K562 (cell line): Measurements from ENCODE around the gene VPS16. TPM values are rescaled to one million over a fixed set of nuclear protein-coding genes. Genes with fewer than 3 reads are reported as not detected.

Experiments
- CREB1 ChIP-seq, 2 experiments: sonication (generic) in 1 of 2; formaldehyde crosslinking in 1 of 2; IDR thresholded peaks; 2 replicates each; pipeline versions ENCODE4 v1.6.1 to v1.8.0; 2012 to 2022; ENCODE audit warnings: inconsistent platforms in 1 of 2, mild to moderate bottlenecking in 1 of 2, missing genetic modification reagents in 1 of 2, moderate library complexity in 1 of 2
- GTF2F1 ChIP-seq: IDR thresholded peaks from 2 replicates; pipeline ENCODE4 v1.6.1; 2011; ENCODE audit warnings: low read depth, low read length, improper control_type of control experiment
- MAZ ChIP-seq, 2 experiments: fragments of 450-650 bp in 1 of 2; sonication (generic) in 1 of 2; formaldehyde crosslinking; IDR thresholded peaks in 1 of 2; conservative IDR thresholded peaks in 1 of 2; 2 replicates each; pipeline versions ENCODE4 v1.4.0 to v1.5.0; 2020; ENCODE audit warnings: mild to moderate bottlenecking in 1 of 2, missing genetic modification reagents in 1 of 2
- MEIS2 ChIP-seq: fragments of 450-650 bp; IDR thresholded peaks from 2 replicates; pipeline ENCODE4 v1.6.1; 2014; ENCODE audit warnings: mild to moderate bottlenecking; ENCODE audit not compliant: partially characterized antibody
- MTA3 ChIP-seq: fragments of 450-650 bp; formaldehyde crosslinking; IDR thresholded peaks from 2 replicates; pipeline ENCODE4 v1.6.1; 2017; ENCODE audit warnings: mild to moderate bottlenecking, borderline replicate concordance
- POLR3A ChIP-seq: IDR thresholded peaks from 2 replicates; pipeline ENCODE4 v1.6.1; 2011; ENCODE audit warnings: borderline replicate concordance, mild to moderate bottlenecking, moderate library complexity; ENCODE audit not compliant: insufficient read length, insufficient read depth; ENCODE audit errors: extremely low read depth
- RBM34 ChIP-seq: fragments of 200-400 bp; formaldehyde crosslinking; IDR thresholded peaks from 2 replicates; pipeline ENCODE4 v1.6.1; 2018; ENCODE audit warnings: low read length, borderline replicate concordance; ENCODE audit not compliant: insufficient read depth
- YY1 ChIP-seq, 3 experiments: IDR thresholded peaks; 2 replicates each; pipeline ENCODE4 v1.6.1; 2011; ENCODE audit warnings: low read length in 2 of 3, mild to moderate bottlenecking in 2 of 3, moderate library complexity in 2 of 3, borderline replicate concordance in 1 of 3, control low read depth in 1 of 3, low read depth in 1 of 3; ENCODE audit not compliant: insufficient read depth in 3 of 3, insufficient replicate concordance in 2 of 3, control insufficient read depth in 1 of 3, insufficient read length in 1 of 3; ENCODE audit errors: extremely low read depth in 1 of 3
- ZBTB40 ChIP-seq, 2 experiments: fragments of 450-650 bp in 1 of 2; sonication (generic) in 1 of 2; formaldehyde crosslinking in 1 of 2; IDR thresholded peaks; 2 replicates each; pipeline versions ENCODE4 v1.7.1 to v1.9.0; 2016 to 2022; ENCODE audit warnings: inconsistent platforms in 1 of 2, mild to moderate bottlenecking in 1 of 2, missing genetic modification reagents in 1 of 2
- ZNF282 ChIP-seq: sonication (generic); formaldehyde crosslinking; IDR thresholded peaks from 2 replicates; pipeline ENCODE4 v1.8.1; 2023; ENCODE audit warnings: missing genetic modification reagents
- polyA plus RNA-seq, 8 experiments: library from polyadenylated mRNA; depleted of rRNA in 4 of 8; stranded (reverse) in 5 of 8; unstranded in 3 of 8; fragments of >200 nt; fragmentation: Nextera tagmentation in 2 of 8; fragmentation: Illumina TruSeq in 1 of 8; extraction: Ambion mirVana in 2 of 8; extraction: Trizol in 1 of 8; gene quantifications; 2 replicates each; pipeline versions ENCODE4 v1.2.1 to v1.2.3, GENCODE V29; 2011 to 2014; ENCODE audit warnings: inconsistent platforms in 1 of 8, missing spikeins in 1 of 8
- total RNA-seq, 7 experiments: library from RNA; depleted of rRNA in 6 of 7; stranded (reverse); fragments of >200 nt in 6 of 7; fragmentation: Illumina TruSeq in 2 of 7; extraction: Trizol in 2 of 7; gene quantifications; 2 replicates each; pipeline versions ENCODE4 v1.2.1 to v1.2.3, GENCODE V29; 2011 to 2021; ENCODE audit warnings: low replicate concordance in 1 of 7
- TF ChIP-seq, protein P1 (sequence below): sonication (generic); formaldehyde crosslinking; IDR thresholded peaks from 2 replicates; pipeline ENCODE4 v1.8.0; 2022; ENCODE audit warnings: missing genetic modification reagents, mild to moderate bottlenecking, moderate library complexity, borderline replicate concordance
- TF ChIP-seq, protein P2 (sequence below): fragments of 450-650 bp; formaldehyde crosslinking; IDR thresholded peaks from 2 replicates; pipeline ENCODE4 v1.4.0; 2020; ENCODE audit warnings: mild to moderate bottlenecking, moderate library complexity

VPS16 gene
- total and polyA plus RNA-seq, 9 of the 15 experiments (the other 6 are each of a cell fraction or from before 2014, with no cell fraction given), result 6.8 to 24.7 (median 14.0) TPM

DNA sequence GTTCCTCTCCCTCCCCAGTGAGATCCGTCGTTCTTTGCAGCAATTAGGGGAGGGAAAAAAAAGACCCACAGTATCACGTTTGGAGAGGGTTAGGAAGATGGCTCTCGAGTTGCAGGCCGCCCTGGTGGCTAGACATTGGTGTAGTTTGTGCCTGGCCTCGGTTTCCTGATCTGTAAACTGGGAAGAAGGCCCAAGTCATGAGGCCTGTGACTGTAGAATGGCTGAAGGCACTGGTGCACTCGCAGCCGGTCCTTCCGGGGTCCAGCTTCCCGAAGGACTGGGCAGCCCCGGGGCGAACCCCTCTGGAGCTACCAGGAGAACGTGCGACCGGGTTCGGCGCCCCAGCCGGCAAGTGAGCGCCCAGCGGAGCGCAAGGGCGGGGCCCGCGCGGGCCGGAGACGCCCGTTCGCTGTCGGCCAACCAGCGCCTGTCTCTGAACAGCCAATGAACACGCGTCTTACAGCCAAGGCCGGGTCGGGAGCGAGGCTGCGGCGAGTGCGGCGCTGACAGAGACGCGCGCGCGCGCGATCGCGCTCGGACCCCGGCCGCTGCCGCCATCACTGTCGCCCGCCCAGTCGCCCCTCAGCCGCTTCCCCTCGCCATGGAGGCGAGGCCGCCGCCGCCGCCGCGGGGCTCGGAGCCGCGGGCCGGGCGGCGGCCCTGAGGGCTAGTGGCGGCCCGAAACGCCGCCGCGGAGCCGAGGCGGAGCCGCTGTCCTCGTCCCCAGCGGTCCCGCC is 32.6 kb downstream of the VPS16 start, which contains the start of gene PTPRA (continued):
- TF ChIP-seq, protein P1, sequence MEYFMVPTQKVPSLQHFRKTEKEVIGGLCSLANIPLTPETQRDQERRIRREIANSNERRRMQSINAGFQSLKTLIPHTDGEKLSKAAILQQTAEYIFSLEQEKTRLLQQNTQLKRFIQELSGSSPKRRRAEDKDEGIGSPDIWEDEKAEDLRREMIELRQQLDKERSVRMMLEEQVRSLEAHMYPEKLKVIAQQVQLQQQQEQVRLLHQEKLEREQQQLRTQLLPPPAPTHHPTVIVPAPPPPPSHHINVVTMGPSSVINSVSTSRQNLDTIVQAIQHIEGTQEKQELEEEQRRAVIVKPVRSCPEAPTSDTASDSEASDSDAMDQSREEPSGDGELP, result 0 out of 2 replicates have a peak, but pooled peaks have one; percentile 64
- no peak for TF ChIP-seq POLR3A
- TF ChIP-seq CREB1 (IDR thresholded peaks at IDR 0.05), result peak; percentile 29; the same call in 1 of the 2 replicates
- TF ChIP-seq CREB1 (CRISPR knock-in tag; IDR thresholded peaks at IDR 0.05), result peak; percentile 32; the same call in 1 of the 2 replicates
- TF ChIP-seq ZBTB40 (IDR thresholded peaks at IDR 0.05), result peak; percentile 36; the same call in 1 of the 2 replicates
- no peak for TF ChIP-seq ZBTB40 (CRISPR knock-in tag; IDR thresholded peaks at IDR 0.05)
- TF ChIP-seq ZNF282 (CRISPR knock-in tag), result peak; percentile 83
- TF ChIP-seq MTA3, result no peak
- TF ChIP-seq, protein P2, sequence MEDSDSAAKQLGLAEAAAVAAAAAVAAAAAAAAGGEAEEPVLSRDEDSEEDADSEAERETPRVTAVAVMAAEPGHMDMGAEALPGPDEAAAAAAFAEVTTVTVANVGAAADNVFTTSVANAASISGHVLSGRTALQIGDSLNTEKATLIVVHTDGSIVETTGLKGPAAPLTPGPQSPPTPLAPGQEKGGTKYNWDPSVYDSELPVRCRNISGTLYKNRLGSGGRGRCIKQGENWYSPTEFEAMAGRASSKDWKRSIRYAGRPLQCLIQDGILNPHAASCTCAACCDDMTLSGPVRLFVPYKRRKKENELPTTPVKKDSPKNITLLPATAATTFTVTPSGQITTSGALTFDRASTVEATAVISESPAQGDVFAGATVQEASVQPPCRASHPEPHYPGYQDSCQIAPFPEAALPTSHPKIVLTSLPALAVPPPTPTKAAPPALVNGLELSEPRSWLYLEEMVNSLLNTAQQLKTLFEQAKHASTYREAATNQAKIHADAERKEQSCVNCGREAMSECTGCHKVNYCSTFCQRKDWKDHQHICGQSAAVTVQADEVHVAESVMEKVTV (CRISPR knock-in tag), result no peak
- no peak for TF ChIP-seq RBM34
- peak; percentile 47; the same call in 1 of the 2 replicates for TF ChIP-seq GTF2F1
- peak in 2 of 3 experiments; percentile 83 for TF ChIP-seq YY1 (IDR thresholded peaks at IDR 0.05; ENCODE audit: borderline replicate concordance in 1 of 3, control insufficient read depth in 1 of 3, extremely low read depth in 1 of 3, insufficient read depth in 3 of 3, insufficient read length in 1 of 3, insufficient replicate concordance in 2 of 3, low read depth in 1 of 3, low read length in 2 of 3)
- TF ChIP-seq MAZ (CRISPR knock-in tag; conservative IDR thresholded peaks at IDR 0.05 in 1 of 2, IDR thresholded peaks at IDR 0.05 in 1 of 2), result peak in 1 of 2 experiments; percentile 59; a peak in 1 of 4 replicates
- TF ChIP-seq MEIS2, result peak; percentile 71
